GM23338 (cell line): ENCODE results near the gene EFHD2. TPM values are rescaled to one million over a fixed set of nuclear protein-coding genes. Genes with fewer than 3 reads are reported as not detected.

Experiments used
- ATAC-seq: fragments of 200-7000 bp; cut with Tn5 transposase; 3 replicates; pipeline ENCODE4 v1.9.1; 2020
- DNase-seq: peaks from one replicate; pipeline ENCODE4 v3.0.0-alpha.2; 2015; ENCODE audit warnings: low spot score
- H2AFZ ChIP-seq: fragments of 200-600 bp; sonication (generic); 2 replicates; pipeline ENCODE4 v1.8.0; 2016; ENCODE audit warnings: antibody characterized with exemption, mild to moderate bottlenecking, moderate library complexity
- H3F3A ChIP-seq: fragments of 200-600 bp; sonication (generic); replicated peaks from 2 replicates; pipeline ENCODE4 v1.8.0; 2017; ENCODE audit warnings: antibody characterized with exemption, mixed run types, low read depth
- H3K27ac ChIP-seq: fragments of 200-600 bp; sonication (generic); 2 replicates; pipeline ENCODE4 v1.6.1; 2016; ENCODE audit warnings: low read depth
- H3K27me3 ChIP-seq: fragments of 200-600 bp; sonication (generic); 2 replicates; pipeline ENCODE4 v1.8.0; 2016; ENCODE audit warnings: mild to moderate bottlenecking, mixed run types, moderate library complexity; ENCODE audit not compliant: insufficient read depth
- H3K36me3 ChIP-seq: fragments of 200-600 bp; sonication (generic); 2 replicates; pipeline ENCODE4 v1.8.0; 2016; ENCODE audit warnings: mild to moderate bottlenecking; ENCODE audit not compliant: insufficient read depth
- H3K4me1 ChIP-seq: fragments of 200-600 bp; sonication (generic); 2 replicates; pipeline ENCODE4 v1.8.0; 2016; ENCODE audit warnings: mild to moderate bottlenecking, moderate library complexity; ENCODE audit not compliant: insufficient read depth
- H3K4me2 ChIP-seq: fragments of 200-600 bp; sonication (generic); 2 replicates; pipeline ENCODE4 v1.7.1; 2017; ENCODE audit warnings: mixed run types
- H3K4me3 ChIP-seq: fragments of 200-600 bp; sonication (generic); 2 replicates; pipeline ENCODE4 v1.6.1; 2016; ENCODE audit warnings: mixed run types
- H3K79me2 ChIP-seq: fragments of 200-600 bp; sonication (generic); replicated peaks from 2 replicates; pipeline ENCODE4 v1.8.0; 2017; ENCODE audit warnings: mild to moderate bottlenecking; ENCODE audit not compliant: insufficient read depth
- H3K9me2 ChIP-seq: fragments of 200-600 bp; sonication (generic); 2 replicates; pipeline ENCODE4 v1.8.0; 2017; ENCODE audit not compliant: insufficient read depth
- H4K20me1 ChIP-seq: fragments of 200-600 bp; sonication (generic); replicated peaks from 2 replicates; pipeline ENCODE4 v1.8.0; 2017; ENCODE audit warnings: mild to moderate bottlenecking; ENCODE audit not compliant: insufficient read depth
- H3K27ac Mint-ChIP-seq: 2 replicates; pipeline ENCODE4 v1.8.0; 2020; ENCODE audit warnings: inconsistent platforms, mild to moderate bottlenecking, moderate library complexity, mixed read lengths
- H3K27me3 Mint-ChIP-seq: 3 replicates; pipeline ENCODE4 v1.8.0; 2022; ENCODE audit warnings: low read depth, mild to moderate bottlenecking, moderate library complexity, mixed read lengths, inconsistent platforms; ENCODE audit not compliant: insufficient read depth, poor library complexity
- H3K36me3 Mint-ChIP-seq: 3 replicates; pipeline ENCODE4 v1.8.0; 2021; ENCODE audit warnings: low read depth, mild to moderate bottlenecking, inconsistent platforms, moderate library complexity, mixed read lengths
- H3K4me1 Mint-ChIP-seq: 3 replicates; pipeline ENCODE4 v1.8.0; 2020; ENCODE audit warnings: mild to moderate bottlenecking, inconsistent platforms, mixed read lengths
- H3K4me3 Mint-ChIP-seq: 3 replicates; pipeline ENCODE4 v1.8.0; 2021; ENCODE audit warnings: moderate library complexity, mild to moderate bottlenecking, inconsistent platforms, mixed read lengths
- H3K9me3 Mint-ChIP-seq: 3 replicates; pipeline ENCODE4 v1.8.0; 2020; ENCODE audit warnings: moderate library complexity, mild to moderate bottlenecking, inconsistent platforms, mixed read lengths
- CREB1 ChIP-seq: fragments of 250-450 bp; sonication (Bioruptor Pico); IDR thresholded peaks from 2 replicates; pipeline ENCODE4 v1.5.0; 2020; ENCODE audit warnings: low read depth, mild to moderate bottlenecking, moderate library complexity
- EZH2 ChIP-seq: fragments of 200-600 bp; sonication (generic); IDR thresholded peaks from one replicate; pipeline ENCODE4 v1.8.0; 2017; ENCODE audit warnings: antibody characterized with exemption, mild to moderate bottlenecking, low read depth; ENCODE audit not compliant: unreplicated experiment
- JUNB ChIP-seq: IDR thresholded peaks from one replicate; pipeline ENCODE4 v1.6.1; 2016; ENCODE audit warnings: antibody characterized with exemption; ENCODE audit not compliant: unreplicated experiment
- NANOG ChIP-seq: IDR thresholded peaks from 2 replicates; pipeline ENCODE4 v1.6.1; 2016; ENCODE audit warnings: antibody characterized with exemption, borderline replicate concordance
- POLR2AphosphoS5 ChIP-seq: IDR thresholded peaks from 2 replicates; pipeline ENCODE4 v1.6.1; 2016; ENCODE audit warnings: antibody characterized with exemption, low read depth
- STAT1 ChIP-seq: IDR thresholded peaks from one replicate; pipeline ENCODE4 v1.6.1; 2016; ENCODE audit warnings: antibody characterized with exemption; ENCODE audit not compliant: unreplicated experiment
- ZNF114 ChIP-seq: fragments of 250-450 bp; sonication (Bioruptor Pico); IDR thresholded peaks from 2 replicates; pipeline ENCODE4 v1.5.0; 2020; ENCODE audit warnings: mild to moderate bottlenecking, moderate library complexity
- ZNF331 ChIP-seq: fragments of 250-450 bp; sonication (Bioruptor Pico); IDR thresholded peaks from 2 replicates; pipeline ENCODE4 v1.5.0; 2020; ENCODE audit warnings: low read depth, mild to moderate bottlenecking, moderate library complexity
- polyA plus RNA-seq: library from polyadenylated mRNA; unstranded; fragments of >200 nt; fragmentation: Nextera tagmentation; extraction: Ambion mirVana; gene quantifications from 2 replicates; pipeline ENCODE4 v1.2.1, GENCODE V29; 2016
- total RNA-seq: library from RNA; depleted of rRNA; stranded (reverse); fragments of >200 nt; shearing (Covaris generic); gene quantifications from 2 replicates; pipeline ENCODE4 v1.2.3, GENCODE V29; 2014
- TF ChIP-seq, protein P1 (sequence below), 2 experiments: fragments of 200-600 bp in 1 of 2; sonication (generic) in 1 of 2; conservative IDR thresholded peaks; 2 replicates each; pipeline versions ENCODE4 v1.5.1 to v1.6.1; 2016 to 2017; ENCODE audit warnings: antibody characterized with exemption in 2 of 2, low read depth in 2 of 2, mild to moderate bottlenecking in 2 of 2, moderate library complexity in 1 of 2
- TF ChIP-seq, protein P2 (sequence below): IDR thresholded peaks from 2 replicates; pipeline ENCODE4 v1.6.1; 2016; ENCODE audit warnings: antibody characterized with exemption
- TF ChIP-seq, protein P3 (sequence below): fragments of 250-450 bp; sonication (Bioruptor Pico); IDR thresholded peaks from 2 replicates; pipeline ENCODE4 v1.5.0; 2020; ENCODE audit warnings: mild to moderate bottlenecking, moderate library complexity

The EFHD2 gene
- total and polyA plus RNA-seq, 2 experiments from 2014 or later, result 22.8 to 23.7 TPM

DNA sequence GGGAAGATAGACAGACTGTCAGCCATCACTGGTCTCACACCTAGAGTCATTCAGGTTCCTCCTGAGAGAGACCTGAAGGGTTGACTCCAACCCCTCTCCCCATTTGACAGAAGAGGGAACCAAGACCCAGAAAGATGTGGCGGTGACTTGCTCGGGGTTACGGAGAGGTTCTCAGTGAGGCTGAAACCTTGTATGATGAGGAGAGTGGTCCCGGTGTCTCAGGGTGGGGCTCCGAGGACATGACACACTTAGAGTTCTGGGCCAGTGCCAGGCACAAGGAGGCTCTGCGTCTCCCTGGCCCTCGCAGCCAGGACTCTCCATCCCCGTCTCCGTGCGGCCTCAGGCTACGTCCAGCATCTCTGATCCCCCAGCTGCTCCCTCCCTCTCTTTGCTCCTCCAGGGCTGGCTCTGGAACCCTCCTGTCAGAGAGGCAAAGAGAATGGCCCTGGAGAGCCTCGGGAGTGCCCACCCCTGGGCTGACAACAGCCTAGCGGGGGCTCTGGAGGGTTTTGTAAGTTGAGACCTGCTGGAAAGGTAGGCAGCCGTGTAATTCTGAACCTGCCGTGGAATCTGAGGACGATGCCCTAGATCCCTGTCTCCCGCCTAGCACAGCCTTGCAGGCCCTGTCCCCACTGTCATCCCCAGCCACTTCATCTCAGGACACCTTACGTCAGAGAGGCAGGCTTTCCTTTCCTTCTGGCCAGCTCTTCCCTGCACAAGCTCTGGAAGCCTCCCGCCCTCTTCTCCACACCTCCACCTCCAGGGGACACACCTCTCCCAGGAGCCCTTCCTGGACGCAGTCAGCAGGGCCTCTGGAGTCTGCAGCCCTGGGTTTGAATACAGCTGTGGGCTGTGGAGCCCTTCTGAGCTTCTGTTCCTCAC lies 4.1 kb downstream of the EFHD2 start:
- no peaks in the 10 kb centered on the region; the same call in 1 of the 2 replicates for H4K20me1 ChIP-seq
- Mint-ChIP-seq H3K27ac (no peak overlapping the region), H3K27me3 (peaks cover 21% of the 10 kb centered on the region), H3K4me3 (no peak overlapping the region), H3K36me3 (no peaks in the 10 kb centered on the region), H3K9me3 (no peaks in the 10 kb centered on the region; the same call in 2 of the 3 replicates), H3K4me1 (peaks cover 25% of the 10 kb centered on the region)
- no peaks in the 10 kb centered on the region for H3F3A ChIP-seq
- TF ChIP-seq ZNF114 (CRISPR knock-in tag), result no peak
- no peak for TF ChIP-seq JUNB
- TF ChIP-seq STAT1, result no peak
- no peak for TF ChIP-seq POLR2AphosphoS5
- TF ChIP-seq ZNF331 (CRISPR knock-in tag), result no peak
- TF ChIP-seq, protein P1, sequence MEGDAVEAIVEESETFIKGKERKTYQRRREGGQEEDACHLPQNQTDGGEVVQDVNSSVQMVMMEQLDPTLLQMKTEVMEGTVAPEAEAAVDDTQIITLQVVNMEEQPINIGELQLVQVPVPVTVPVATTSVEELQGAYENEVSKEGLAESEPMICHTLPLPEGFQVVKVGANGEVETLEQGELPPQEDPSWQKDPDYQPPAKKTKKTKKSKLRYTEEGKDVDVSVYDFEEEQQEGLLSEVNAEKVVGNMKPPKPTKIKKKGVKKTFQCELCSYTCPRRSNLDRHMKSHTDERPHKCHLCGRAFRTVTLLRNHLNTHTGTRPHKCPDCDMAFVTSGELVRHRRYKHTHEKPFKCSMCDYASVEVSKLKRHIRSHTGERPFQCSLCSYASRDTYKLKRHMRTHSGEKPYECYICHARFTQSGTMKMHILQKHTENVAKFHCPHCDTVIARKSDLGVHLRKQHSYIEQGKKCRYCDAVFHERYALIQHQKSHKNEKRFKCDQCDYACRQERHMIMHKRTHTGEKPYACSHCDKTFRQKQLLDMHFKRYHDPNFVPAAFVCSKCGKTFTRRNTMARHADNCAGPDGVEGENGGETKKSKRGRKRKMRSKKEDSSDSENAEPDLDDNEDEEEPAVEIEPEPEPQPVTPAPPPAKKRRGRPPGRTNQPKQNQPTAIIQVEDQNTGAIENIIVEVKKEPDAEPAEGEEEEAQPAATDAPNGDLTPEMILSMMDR (conservative IDR thresholded peaks at IDR 0.05; ENCODE audit: low read depth in 2 of 2), result no peak
- TF ChIP-seq EZH2, result no peak
- no peak for TF ChIP-seq CREB1 (CRISPR knock-in tag)
- TF ChIP-seq, protein P2, sequence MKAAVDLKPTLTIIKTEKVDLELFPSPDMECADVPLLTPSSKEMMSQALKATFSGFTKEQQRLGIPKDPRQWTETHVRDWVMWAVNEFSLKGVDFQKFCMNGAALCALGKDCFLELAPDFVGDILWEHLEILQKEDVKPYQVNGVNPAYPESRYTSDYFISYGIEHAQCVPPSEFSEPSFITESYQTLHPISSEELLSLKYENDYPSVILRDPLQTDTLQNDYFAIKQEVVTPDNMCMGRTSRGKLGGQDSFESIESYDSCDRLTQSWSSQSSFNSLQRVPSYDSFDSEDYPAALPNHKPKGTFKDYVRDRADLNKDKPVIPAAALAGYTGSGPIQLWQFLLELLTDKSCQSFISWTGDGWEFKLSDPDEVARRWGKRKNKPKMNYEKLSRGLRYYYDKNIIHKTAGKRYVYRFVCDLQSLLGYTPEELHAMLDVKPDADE, result no peak
- TF ChIP-seq NANOG, result no peak
- TF ChIP-seq, protein P3, sequence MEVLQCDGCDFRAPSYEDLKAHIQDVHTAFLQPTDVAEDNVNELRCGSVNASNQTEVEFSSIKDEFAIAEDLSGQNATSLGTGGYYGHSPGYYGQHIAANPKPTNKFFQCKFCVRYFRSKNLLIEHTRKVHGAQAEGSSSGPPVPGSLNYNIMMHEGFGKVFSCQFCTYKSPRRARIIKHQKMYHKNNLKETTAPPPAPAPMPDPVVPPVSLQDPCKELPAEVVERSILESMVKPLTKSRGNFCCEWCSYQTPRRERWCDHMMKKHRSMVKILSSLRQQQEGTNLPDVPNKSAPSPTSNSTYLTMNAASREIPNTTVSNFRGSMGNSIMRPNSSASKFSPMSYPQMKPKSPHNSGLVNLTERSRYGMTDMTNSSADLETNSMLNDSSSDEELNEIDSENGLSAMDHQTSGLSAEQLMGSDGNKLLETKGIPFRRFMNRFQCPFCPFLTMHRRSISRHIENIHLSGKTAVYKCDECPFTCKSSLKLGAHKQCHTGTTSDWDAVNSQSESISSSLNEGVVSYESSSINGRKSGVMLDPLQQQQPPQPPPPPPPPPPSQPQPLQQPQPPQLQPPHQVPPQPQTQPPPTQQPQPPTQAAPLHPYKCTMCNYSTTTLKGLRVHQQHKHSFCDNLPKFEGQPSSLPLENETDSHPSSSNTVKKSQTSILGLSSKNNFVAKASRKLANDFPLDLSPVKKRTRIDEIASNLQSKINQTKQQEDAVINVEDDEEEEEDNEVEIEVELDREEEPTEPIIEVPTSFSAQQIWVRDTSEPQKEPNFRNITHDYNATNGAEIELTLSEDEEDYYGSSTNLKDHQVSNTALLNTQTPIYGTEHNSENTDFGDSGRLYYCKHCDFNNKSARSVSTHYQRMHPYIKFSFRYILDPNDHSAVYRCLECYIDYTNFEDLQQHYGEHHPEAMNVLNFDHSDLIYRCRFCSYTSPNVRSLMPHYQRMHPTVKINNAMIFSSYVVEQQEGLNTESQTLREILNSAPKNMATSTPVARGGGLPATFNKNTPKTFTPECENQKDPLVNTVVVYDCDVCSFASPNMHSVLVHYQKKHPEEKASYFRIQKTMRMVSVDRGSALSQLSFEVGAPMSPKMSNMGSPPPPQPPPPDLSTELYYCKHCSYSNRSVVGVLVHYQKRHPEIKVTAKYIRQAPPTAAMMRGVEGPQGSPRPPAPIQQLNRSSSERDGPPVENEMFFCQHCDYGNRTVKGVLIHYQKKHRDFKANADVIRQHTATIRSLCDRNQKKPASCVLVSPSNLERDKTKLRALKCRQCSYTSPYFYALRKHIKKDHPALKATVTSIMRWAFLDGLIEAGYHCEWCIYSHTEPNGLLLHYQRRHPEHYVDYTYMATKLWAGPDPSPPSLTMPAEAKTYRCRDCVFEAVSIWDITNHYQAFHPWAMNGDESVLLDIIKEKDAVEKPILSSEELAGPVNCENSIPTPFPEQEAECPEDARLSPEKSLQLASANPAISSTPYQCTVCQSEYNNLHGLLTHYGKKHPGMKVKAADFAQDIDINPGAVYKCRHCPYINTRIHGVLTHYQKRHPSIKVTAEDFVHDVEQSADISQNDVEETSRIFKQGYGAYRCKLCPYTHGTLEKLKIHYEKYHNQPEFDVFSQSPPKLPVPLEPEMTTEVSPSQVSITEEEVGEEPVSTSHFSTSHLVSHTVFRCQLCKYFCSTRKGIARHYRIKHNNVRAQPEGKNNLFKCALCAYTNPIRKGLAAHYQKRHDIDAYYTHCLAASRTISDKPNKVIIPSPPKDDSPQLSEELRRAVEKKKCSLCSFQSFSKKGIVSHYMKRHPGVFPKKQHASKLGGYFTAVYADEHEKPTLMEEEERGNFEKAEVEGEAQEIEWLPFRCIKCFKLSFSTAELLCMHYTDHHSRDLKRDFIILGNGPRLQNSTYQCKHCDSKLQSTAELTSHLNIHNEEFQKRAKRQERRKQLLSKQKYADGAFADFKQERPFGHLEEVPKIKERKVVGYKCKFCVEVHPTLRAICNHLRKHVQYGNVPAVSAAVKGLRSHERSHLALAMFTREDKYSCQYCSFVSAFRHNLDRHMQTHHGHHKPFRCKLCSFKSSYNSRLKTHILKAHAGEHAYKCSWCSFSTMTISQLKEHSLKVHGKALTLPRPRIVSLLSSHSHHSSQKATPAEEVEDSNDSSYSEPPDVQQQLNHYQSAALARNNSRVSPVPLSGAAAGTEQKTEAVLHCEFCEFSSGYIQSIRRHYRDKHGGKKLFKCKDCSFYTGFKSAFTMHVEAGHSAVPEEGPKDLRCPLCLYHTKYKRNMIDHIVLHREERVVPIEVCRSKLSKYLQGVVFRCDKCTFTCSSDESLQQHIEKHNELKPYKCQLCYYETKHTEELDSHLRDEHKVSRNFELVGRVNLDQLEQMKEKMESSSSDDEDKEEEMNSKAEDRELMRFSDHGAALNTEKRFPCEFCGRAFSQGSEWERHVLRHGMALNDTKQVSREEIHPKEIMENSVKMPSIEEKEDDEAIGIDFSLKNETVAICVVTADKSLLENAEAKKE (CRISPR knock-in tag), result no peak
- H3K4me2 ChIP-seq, result no peak overlapping the region
- H3K79me2 ChIP-seq, result no peaks in the 10 kb centered on the region
- H3K27ac ChIP-seq, result no peak overlapping the region
- H3K36me3 ChIP-seq, result no peaks in the 10 kb centered on the region
- ATAC-seq (no peak), DNase-seq (no peak)
- no peak overlapping the region for H2AFZ ChIP-seq
- H3K4me3 ChIP-seq, result no peak overlapping the region
- H3K27me3 ChIP-seq, result peaks cover 19% of the 10 kb centered on the region
- H3K9me2 ChIP-seq, result no peaks in the 10 kb centered on the region
- peaks cover 4% of the 10 kb centered on the region; the same call in 1 of the 2 replicates for H3K4me1 ChIP-seq
